Epidermal melanocyte (primary cell): ENCODE measurements around the gene MRPS22.

ENCODE experiments used
- DNase-seq: peaks from one replicate; pipeline ENCODE4 v3.0.0; 2011; ENCODE audit warnings: low spot score; ENCODE audit not compliant: insufficient read length

The MRPS22 gene

GRCh38 chr3:139343895-139344856 is at the start of gene MRPS22:
Gene MRPS22, plus strand, starts transcription at chr3:139344020. Its CDS starts 7 bp downstream, at chr3:139344027.
- DNase-seq, result peak; percentile 95

GRCh38 chr3:139295040-139295439 is 48.8 kb upstream of the MRPS22 start:
- no peak for DNase-seq

GRCh38 chr3:139296141-139296718 is 47.6 kb upstream of the MRPS22 start:
- DNase-seq, result no peak

- DNase-seq, result no peak
Observed at GRCh38 chr3:139297588-139298311, 46.1 kb upstream of the MRPS22 start.

GRCh38 chr3:139299261-139300132 is 44.3 kb upstream of the MRPS22 start:
- no peak for DNase-seq

GRCh38 chr3:139300416-139300815 is 43.4 kb upstream of the MRPS22 start:
- DNase-seq, result no peak

- DNase-seq, result no peak
Observed at GRCh38 chr3:139301183-139301582, 42.6 kb upstream of the MRPS22 start.

- DNase-seq, result no peak
Observed at GRCh38 chr3:139301654-139302053, 42.2 kb upstream of the MRPS22 start.

GRCh38 chr3:139302084-139302800 is 41.6 kb upstream of the MRPS22 start:
- peak; percentile 82 for DNase-seq

- DNase-seq, result no peak
Observed at GRCh38 chr3:139302801-139303113, 41.1 kb upstream of the MRPS22 start.

- DNase-seq, result no peak
Observed at GRCh38 chr3:139303216-139303615, 40.6 kb upstream of the MRPS22 start.

GRCh38 chr3:139304383-139304782 is 39.4 kb upstream of the MRPS22 start:
- no peak for DNase-seq

- DNase-seq, result no peak
Observed at GRCh38 chr3:139306078-139306477, 37.7 kb upstream of the MRPS22 start.

GRCh38 chr3:139307072-139307491 is 36.7 kb upstream of the MRPS22 start:
- DNase-seq, result no peak

- no peak for DNase-seq
Observed at GRCh38 chr3:139307601-139308555, 35.9 kb upstream of the MRPS22 start.

- DNase-seq, result no peak
Observed at GRCh38 chr3:139308560-139308959, 35.3 kb upstream of the MRPS22 start.

- DNase-seq, result no peak
Observed at GRCh38 chr3:139309061-139309591, 34.7 kb upstream of the MRPS22 start.

GRCh38 chr3:139309880-139310279 is 33.9 kb upstream of the MRPS22 start:
- DNase-seq, result no peak

GRCh38 chr3:139310474-139310933 is 33.3 kb upstream of the MRPS22 start:
- DNase-seq, result peak; percentile 33
